ENCODE measurements around the gene SMARCA4.

DNA sequence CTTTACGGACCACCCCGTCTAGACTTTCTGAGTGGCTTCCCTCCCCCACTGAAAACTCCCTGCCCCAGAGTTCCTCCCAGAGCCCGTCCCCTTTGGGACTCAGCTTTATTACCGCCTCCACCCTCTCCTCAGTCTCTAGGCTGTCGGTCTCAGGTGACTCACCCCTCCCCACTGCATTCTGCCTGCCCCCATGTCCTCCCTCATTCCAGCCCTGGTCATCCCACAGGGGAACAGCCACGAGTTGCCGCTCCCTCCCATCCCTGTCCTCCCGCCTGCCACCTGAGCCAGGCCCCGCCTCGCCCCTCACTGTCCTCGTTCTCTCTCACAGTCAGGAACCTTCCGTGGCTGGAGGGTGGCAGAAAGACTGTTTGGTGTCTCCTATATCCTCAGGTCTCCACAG lies 57.3 kb downstream of the SMARCA4 start:
- TF ChIP-seq, protein P1, sequence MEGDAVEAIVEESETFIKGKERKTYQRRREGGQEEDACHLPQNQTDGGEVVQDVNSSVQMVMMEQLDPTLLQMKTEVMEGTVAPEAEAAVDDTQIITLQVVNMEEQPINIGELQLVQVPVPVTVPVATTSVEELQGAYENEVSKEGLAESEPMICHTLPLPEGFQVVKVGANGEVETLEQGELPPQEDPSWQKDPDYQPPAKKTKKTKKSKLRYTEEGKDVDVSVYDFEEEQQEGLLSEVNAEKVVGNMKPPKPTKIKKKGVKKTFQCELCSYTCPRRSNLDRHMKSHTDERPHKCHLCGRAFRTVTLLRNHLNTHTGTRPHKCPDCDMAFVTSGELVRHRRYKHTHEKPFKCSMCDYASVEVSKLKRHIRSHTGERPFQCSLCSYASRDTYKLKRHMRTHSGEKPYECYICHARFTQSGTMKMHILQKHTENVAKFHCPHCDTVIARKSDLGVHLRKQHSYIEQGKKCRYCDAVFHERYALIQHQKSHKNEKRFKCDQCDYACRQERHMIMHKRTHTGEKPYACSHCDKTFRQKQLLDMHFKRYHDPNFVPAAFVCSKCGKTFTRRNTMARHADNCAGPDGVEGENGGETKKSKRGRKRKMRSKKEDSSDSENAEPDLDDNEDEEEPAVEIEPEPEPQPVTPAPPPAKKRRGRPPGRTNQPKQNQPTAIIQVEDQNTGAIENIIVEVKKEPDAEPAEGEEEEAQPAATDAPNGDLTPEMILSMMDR (IDR thresholded peaks at IDR 0.05; ENCODE audit: poor library complexity) = no peak
- TF ChIP-seq EZH2 (IDR thresholded peaks at IDR 0.05; ENCODE audit: borderline replicate concordance) = no peak
- TF ChIP-seq EZH2phosphoT487 (IDR thresholded peaks at IDR 0.05; ENCODE audit: low read depth, severe bottlenecking, unreplicated experiment) = no peak

Data from hepatocyte (in vitro differentiated cells).